DND-41 (cell line): ENCODE data around the gene MAFG.
A peak's percentile ranks its signal among the peaks of the same experiment; 100 is the strongest.

Source experiments
- ATAC-seq: fragments of 200-7000 bp; cut with Tn5 transposase; 3 replicates; pipeline ENCODE4 v1.9.1; 2021; ENCODE audit warnings: low read depth; ENCODE audit not compliant: insufficient read depth
- DNase-seq: peaks from one replicate; pipeline ENCODE4 v3.0.0-alpha.2; 2020
- H2AFZ ChIP-seq: 2 replicates; pipeline ENCODE4 v1.6.0; 2012; ENCODE audit warnings: low read depth, low read length
- H3K27ac ChIP-seq: 2 replicates; pipeline ENCODE4 v1.5.1; 2012; ENCODE audit warnings: low read length, inconsistent platforms
- H3K27me3 ChIP-seq: fragments of 200-600 bp; sonication (generic); 2 replicates; pipeline ENCODE4 v1.6.0; 2012; ENCODE audit warnings: low read length, mild to moderate bottlenecking, inconsistent platforms; ENCODE audit not compliant: insufficient read depth, poor library complexity
- H3K36me3 ChIP-seq: 2 replicates; pipeline ENCODE4 v1.5.1; 2012; ENCODE audit warnings: low read length, inconsistent platforms; ENCODE audit not compliant: insufficient read depth
- H3K4me1 ChIP-seq: 2 replicates; pipeline ENCODE4 v1.5.1; 2012; ENCODE audit warnings: mild to moderate bottlenecking, low read length; ENCODE audit not compliant: insufficient read depth
- H3K4me2 ChIP-seq: 2 replicates; pipeline ENCODE4 v1.6.0; 2012; ENCODE audit warnings: mild to moderate bottlenecking, moderate library complexity, low read length, inconsistent platforms; ENCODE audit not compliant: insufficient read depth
- H3K4me3 ChIP-seq, 2 experiments: fragments of 200-600 bp in 1 of 2; shearing (Covaris generic) in 1 of 2; 2 replicates each; pipeline ENCODE4 v1.5.1; 2012 to 2016; ENCODE audit warnings: inconsistent platforms in 2 of 2, low read length in 2 of 2, mild to moderate bottlenecking in 2 of 2, low read depth in 1 of 2, moderate library complexity in 1 of 2
- H3K79me2 ChIP-seq: 2 replicates; pipeline ENCODE4 v1.6.0; 2012; ENCODE audit warnings: low read length, inconsistent platforms; ENCODE audit not compliant: insufficient read depth
- H3K9ac ChIP-seq: 2 replicates; pipeline ENCODE4 v1.6.0; 2012; ENCODE audit warnings: low read depth, mild to moderate bottlenecking, inconsistent platforms, low read length, moderate library complexity
- H3K9me3 ChIP-seq: 2 replicates; pipeline ENCODE4 v1.5.1; 2012; ENCODE audit warnings: low read length, moderate library complexity, mild to moderate bottlenecking, inconsistent platforms; ENCODE audit not compliant: insufficient read depth, severe bottlenecking
- H4K20me1 ChIP-seq: 2 replicates; pipeline ENCODE4 v1.6.0; 2012; ENCODE audit warnings: low read length; ENCODE audit not compliant: insufficient read depth
- EZH2 ChIP-seq: IDR thresholded peaks from 3 replicates; pipeline ENCODE4 v1.6.1; 2012; ENCODE audit warnings: borderline replicate concordance, low read depth, mild to moderate bottlenecking, moderate library complexity, low read length, inconsistent platforms; ENCODE audit not compliant: severe bottlenecking
- TF ChIP-seq, protein P1 (sequence below): IDR thresholded peaks from 2 replicates; pipeline ENCODE4 v1.5.1; 2012; ENCODE audit warnings: borderline replicate concordance, low read length, moderate library complexity, mild to moderate bottlenecking; ENCODE audit not compliant: poor library complexity, severe bottlenecking; ENCODE audit errors: extremely low read depth

MAFG gene

DNA sequence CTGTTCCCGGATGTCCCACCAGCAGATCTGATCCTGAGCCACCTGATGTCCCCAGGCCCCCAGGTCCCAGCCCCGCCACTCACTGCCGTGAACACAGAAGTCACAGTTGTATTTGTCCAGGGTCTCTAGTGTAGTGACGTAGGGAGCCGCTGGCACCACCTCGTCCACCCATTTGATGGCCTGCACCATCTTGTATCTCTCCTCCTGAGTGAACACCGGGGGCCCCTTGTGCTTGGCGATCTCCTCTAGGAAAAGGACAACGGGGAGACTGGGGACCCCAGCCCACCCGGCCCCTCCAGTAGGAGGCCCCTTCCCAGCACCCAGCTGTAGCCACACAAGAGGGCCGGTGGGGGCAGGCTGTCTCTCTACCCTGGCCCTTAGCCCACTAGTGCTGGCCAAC lies 18.7 kb downstream of the MAFG start:
- Histone ChIP-seq H3K9me3 (no peaks in the 10 kb centered on the region), H3K4me3 (no peak overlapping the region), H3K4me2 (0 out of 2 replicates have a peak overlapping the region, but pooled peaks have one; percentile 5), H4K20me1 (peaks cover 49% of the 10 kb centered on the region), H2AFZ (no peak overlapping the region), H3K9ac (peak overlapping the region; percentile 70; the same call in 1 of the 2 replicates), H3K27ac (no peak overlapping the region), H3K36me3 (peaks cover 81% of the 10 kb centered on the region), H3K27me3 (no peaks in the 10 kb centered on the region), H3K79me2 (peaks cover 21% of the 10 kb centered on the region), H3K4me1 (peaks cover 25% of the 10 kb centered on the region)
- ATAC-seq, result no peak
- TF ChIP-seq, protein P1, sequence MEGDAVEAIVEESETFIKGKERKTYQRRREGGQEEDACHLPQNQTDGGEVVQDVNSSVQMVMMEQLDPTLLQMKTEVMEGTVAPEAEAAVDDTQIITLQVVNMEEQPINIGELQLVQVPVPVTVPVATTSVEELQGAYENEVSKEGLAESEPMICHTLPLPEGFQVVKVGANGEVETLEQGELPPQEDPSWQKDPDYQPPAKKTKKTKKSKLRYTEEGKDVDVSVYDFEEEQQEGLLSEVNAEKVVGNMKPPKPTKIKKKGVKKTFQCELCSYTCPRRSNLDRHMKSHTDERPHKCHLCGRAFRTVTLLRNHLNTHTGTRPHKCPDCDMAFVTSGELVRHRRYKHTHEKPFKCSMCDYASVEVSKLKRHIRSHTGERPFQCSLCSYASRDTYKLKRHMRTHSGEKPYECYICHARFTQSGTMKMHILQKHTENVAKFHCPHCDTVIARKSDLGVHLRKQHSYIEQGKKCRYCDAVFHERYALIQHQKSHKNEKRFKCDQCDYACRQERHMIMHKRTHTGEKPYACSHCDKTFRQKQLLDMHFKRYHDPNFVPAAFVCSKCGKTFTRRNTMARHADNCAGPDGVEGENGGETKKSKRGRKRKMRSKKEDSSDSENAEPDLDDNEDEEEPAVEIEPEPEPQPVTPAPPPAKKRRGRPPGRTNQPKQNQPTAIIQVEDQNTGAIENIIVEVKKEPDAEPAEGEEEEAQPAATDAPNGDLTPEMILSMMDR, result no peak
- no peak for TF ChIP-seq EZH2
- DNase-seq, result no peak

DNA sequence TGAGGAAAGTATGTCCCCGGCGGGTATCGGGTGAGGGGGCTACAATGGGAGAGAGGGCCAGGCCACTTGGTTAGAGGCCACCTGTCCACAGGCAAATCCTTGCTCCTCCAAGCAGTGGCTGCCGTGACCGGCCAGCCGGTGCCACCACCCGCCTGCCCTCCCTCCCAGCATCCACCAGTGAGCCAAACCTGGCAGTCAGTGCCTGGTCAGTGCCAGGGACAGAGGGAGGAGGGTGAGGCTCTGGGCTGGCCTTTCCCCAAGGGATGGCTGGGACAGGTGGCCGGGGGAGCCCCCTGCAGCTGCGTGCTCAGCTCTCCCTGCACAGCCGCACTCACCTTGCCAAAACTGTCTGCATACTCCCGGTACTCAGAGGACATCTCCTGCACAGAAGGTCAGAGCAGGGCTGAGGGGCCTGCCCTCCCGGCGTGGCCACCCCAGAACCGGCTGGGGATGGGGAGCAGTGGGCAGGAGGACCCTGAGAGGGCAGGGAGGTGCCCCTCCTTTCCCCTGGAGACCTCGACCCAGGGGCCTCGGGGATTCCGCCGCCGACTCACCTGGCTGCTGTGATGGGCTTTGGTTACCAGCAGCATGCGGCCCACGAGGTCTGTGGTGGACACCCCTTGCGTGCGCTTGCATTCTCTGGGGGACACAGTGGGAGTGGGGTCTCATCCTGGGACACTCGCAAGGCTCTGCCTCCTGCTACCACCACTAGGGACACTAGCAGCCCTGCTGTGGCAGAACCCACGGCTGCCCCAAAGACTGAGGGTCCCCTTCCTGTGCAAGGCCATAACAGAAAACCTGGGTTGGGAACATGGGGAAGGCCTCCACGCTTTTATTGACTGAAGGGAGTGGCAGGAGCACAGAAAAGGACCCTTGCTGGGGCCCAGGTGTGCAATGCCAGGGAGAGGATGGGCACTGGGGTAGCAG lies 20.1 kb downstream of the MAFG start:
- no peak for TF ChIP-seq EZH2
- TF ChIP-seq, protein P1, result no peak
- Histone ChIP-seq H3K27ac (no peak overlapping the region; the same call in 1 of the 2 replicates), H3K27me3 (no peaks in the 10 kb centered on the region), H4K20me1 (peaks cover 42% of the 10 kb centered on the region), H3K36me3 (peaks cover 73% of the 10 kb centered on the region), H3K9me3 (no peaks in the 10 kb centered on the region), H3K9ac (no peak overlapping the region), H3K4me3 (no peak overlapping the region), H2AFZ (no peak overlapping the region), H3K4me1 (peaks cover 25% of the 10 kb centered on the region), H3K79me2 (peaks cover 21% of the 10 kb centered on the region), H3K4me2 (no peak overlapping the region)
- ATAC-seq (no peak), DNase-seq (no peak)

DNA sequence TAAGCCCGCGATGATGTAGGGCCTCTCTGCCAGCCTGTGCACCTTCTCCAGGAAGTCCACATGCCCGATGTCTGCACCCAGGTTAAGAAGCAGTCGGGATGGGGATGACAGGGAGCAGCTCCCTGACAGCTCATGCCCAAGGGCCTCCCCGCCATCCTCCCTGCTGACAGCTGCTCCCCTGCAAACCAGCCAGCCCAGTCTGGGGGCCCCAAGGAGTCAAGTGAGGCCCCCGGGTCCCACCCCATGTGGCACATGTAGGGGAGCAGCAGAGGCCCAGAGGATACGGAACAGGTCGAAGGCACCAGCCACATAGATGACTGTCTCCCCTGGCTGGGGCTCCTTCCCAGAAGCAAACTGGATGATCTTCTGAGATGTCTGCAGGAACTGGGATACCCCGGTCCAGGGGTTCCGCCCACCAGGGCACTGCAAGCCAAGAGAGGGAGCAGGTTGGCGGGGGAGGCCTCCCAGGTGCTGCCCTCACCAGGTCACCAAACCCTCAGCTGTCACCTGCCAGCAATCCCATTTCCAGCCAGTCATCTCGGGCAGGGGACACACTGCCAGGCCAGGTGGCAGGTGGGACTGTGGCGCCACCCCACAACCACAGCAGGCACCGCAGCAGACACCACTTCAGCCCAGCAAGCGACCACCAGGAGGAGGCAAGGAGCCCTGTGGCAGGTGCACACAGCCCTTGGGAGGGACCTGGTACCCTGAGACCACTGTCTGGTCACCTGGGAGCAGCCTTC lies 20.9 kb downstream of the MAFG start:
- no peak overlapping the region for H3K4me2 ChIP-seq
- no peak for DNase-seq

More for the DNA sequence above, 20.9 kb downstream of the MAFG start:
- Histone ChIP-seq H3K27me3 (no peaks in the 10 kb centered on the region), H3K9me3 (no peaks in the 10 kb centered on the region), H2AFZ (no peak overlapping the region), H3K36me3 (peaks cover 64% of the 10 kb centered on the region), H4K20me1 (peaks cover 35% of the 10 kb centered on the region), H3K27ac (no peak overlapping the region), H3K9ac (no peak overlapping the region), H3K4me1 (peaks cover 21% of the 10 kb centered on the region), H3K4me3 (no peak overlapping the region), H3K79me2 (peaks cover 21% of the 10 kb centered on the region)
- ATAC-seq, result no peak
- no peak for TF ChIP-seq EZH2
- TF ChIP-seq, protein P1, result peak; percentile 34
